GM12892 (cell line): ENCODE results near the gene PGA4. TPM values are rescaled to one million over a fixed set of nuclear protein-coding genes. Genes with fewer than 3 reads are reported as not detected.
"Not testable (repeated sequence)": the region's sequence is repeated elsewhere in the genome, so short reads cannot be mapped to it uniquely, and the experiment has no call there.

Experiments
- DNase-seq: peaks from one replicate; pipeline ENCODE4 v3.0.0; 2011; ENCODE audit not compliant: insufficient read length
- FAIRE-seq: peaks from 2 replicates; lab custom pipeline; 2011; peaks lifted over from hg19 to GRCh38; lab: Jason Lieb, UNC
- POLR2A ChIP-seq: IDR thresholded peaks from 2 replicates; pipeline ENCODE4 v1.6.1; 2011; ENCODE audit warnings: low read depth, low read length, control low read depth
- POLR2AphosphoS5 ChIP-seq: IDR thresholded peaks from 2 replicates; pipeline ENCODE4 v1.6.1; 2011; ENCODE audit warnings: low read depth, low read length, control low read depth
- TAF1 ChIP-seq: IDR thresholded peaks from 2 replicates; pipeline ENCODE4 v1.6.1; 2011; ENCODE audit warnings: low read depth, mild to moderate bottlenecking, control low read depth, low read length, borderline replicate concordance
- polyA plus RNA-seq: library from polyadenylated mRNA; unstranded; fragments of >200 nt; gene quantifications from one replicate; pipeline ENCODE4 v1.2.1, GENCODE V29; 2012; ENCODE audit warnings: missing spikeins, inconsistent platforms; ENCODE audit not compliant: missing spikeins

The PGA4 gene
- not detected for polyA plus RNA-seq

DNA sequence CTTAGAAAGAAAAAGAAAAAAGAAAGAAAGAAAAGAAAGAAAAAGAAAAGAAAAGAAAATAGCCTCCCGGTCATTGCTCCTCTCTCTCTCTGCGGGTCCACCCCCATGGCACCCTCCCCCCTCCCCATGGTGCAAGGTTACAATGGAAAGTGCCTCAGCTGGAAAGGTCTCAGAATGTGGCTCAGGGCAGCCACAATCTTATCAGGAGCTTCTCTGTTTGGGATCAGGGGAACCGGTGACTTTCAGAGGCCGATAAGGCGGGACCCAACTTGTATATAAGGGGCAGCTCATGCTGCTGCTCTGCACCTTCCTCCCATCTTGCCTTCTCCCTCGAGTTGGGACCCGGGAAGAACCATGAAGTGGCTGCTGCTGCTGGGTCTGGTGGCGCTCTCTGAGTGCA, at the start of gene PGA4:
Gene PGA4, plus strand, starts transcription at position 301 of the 400 bp plus-strand sequence. Its CDS starts 54 bp downstream, at position 355.
- FAIRE-seq, DNase-seq: not testable (repeated sequence)

DNA sequence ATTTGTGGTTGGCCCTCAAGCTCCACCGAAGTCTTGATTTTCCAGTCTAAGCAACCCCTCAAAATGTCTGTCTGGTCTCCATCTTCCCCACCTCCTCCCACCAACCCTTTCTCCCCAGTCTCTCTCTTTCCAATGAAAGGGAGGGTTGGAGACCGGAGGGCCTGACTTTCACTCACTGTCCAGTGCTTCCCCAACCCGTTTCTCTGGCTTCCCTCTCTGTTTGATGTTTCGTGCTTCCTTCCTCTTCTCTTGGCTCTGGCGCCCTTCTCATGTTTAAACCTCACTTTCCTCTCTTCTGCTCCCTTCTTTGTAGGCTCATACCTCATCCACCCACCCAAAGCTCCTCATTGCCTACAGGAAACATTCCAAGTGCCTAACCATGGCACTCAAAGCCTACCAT, 49.8 kb upstream of the PGA4 start:
- TF ChIP-seq TAF1 (no peak), POLR2AphosphoS5 (no peak), POLR2A (no peak)
- FAIRE-seq: no peak
- no peak for DNase-seq

DNA sequence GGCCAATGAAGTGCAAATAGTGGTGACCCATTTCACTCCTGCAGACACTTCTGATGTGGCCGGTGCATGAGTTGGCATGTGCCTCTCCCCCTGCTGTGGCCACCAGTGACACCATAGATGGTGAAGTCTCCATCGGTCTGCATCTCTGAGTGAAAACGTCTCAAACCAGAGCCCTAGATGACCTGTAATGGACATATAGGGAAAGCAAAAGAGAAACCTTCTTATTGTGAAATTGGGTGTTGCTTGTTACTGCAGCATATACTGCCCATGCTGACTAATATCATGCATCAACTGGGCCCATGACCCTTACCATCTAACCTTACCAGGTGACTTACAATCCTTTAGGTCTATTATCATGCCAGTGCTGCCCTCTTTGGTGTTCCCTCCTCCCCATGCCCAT, 49.3 kb upstream of the PGA4 start:
- no peak for TF ChIP-seq POLR2AphosphoS5
- TF ChIP-seq POLR2A: no peak
- TF ChIP-seq TAF1: no peak
- DNase-seq (no peak), FAIRE-seq (peak; percentile 66)

DNA sequence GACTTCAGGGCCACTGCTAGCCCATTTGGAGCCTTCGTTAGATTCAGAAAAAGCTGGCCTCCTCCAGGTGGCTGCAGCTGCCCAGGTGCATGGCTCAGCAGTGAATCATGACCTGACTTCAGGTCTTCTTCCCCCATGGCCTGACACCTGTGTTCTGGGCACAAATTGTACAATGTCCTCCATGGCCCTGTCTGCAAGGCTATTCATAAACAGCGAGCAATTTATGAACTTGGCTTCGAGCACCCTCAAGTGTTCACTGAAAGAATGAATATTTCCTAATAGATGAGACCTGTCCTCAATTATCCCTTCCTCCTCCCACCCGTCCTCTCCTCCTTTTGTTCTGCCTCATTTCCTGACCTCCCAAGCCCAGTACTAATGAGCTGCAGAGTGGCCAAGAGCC, 48.7 kb upstream of the PGA4 start:
- FAIRE-seq (peak; percentile 67), DNase-seq (no peak)
- TF ChIP-seq POLR2A (no peak), POLR2AphosphoS5 (no peak), TAF1 (no peak)

DNA sequence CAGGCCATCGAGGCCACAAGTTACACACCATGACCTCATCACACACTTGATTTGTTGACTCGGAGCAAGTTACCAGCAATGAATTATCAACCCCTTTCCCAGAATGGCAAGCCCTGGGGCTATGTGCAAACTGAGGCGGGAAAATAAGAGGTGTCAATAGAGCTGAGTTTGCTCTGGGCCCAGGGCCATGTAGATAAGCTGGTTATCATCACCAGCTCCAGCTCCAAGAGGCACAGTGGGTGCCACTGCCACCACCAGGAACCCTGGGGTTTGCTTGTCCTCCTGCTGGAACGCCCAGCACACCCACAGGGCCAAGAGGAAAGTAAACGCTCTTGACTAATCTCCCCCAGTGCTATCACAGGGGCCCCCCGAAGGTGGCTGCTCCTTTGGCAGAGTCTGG, 47.9 kb upstream of the PGA4 start:
- FAIRE-seq (no peak), DNase-seq (no peak)
- TF ChIP-seq POLR2A (no peak), TAF1 (no peak), POLR2AphosphoS5 (no peak)

DNA sequence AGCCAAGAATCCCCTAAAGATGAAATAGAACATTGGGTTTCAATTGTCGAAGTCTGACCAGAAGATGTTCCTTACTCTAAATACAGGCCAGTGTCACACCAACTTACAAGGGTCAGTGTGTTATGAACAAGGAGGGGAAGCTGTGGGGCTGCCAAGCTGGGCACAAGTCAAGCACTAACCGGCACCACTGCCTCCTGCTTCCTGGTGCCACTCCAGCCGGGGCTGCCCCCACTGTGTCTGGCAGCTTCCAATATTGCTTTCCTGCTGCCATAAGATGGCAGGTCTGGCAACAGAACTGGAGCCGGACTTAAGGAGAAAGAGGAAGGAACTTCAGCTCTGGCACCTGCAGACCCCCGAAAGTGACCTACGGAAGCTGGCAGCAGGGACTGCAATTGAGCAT, 47.2 kb upstream of the PGA4 start:
- FAIRE-seq (no peak), DNase-seq (no peak)
- TF ChIP-seq POLR2AphosphoS5 (no peak), POLR2A (no peak), TAF1 (no peak)

DNA sequence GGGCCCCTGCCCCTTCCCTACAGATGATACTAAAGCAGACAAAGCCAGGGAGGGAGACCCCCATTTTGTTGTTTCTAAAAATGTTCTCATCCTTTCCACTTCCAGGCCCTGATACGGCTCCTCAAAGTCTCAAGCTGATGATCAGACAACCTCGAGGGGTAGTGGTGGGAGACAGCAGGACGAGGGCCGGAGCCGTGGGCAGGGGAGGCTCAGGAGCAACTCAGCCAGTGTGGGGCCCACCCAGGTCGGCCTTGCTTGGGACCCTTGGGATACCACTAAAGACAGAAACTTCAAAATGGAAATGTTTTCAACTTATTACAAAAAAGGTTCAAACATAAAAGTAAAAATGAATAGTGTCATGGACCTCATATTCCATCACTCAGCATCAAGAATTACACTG, 45.7 kb upstream of the PGA4 start:
- TF ChIP-seq POLR2A: no peak
- TF ChIP-seq POLR2AphosphoS5: no peak
- no peak for TF ChIP-seq TAF1
- FAIRE-seq: no peak
- DNase-seq: no peak

DNA sequence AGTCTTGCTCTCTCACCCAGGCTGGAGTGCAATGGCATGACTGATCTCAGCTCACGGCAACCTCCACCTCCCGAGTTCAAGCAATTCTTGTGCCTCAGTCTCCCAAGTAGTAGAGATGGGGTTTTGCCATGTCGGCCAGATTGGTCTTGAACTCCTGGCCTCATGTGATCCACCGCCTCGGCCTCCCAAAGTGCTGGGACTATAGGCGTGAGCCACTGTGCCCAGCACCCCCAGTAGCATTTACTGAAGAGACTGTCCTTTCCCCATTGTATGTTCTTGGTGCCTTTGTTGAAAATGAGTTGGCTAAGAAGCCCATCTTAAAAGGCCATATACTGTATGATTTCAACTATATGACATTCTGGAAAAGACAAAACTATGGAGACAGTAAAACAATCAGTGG, 41.9 kb upstream of the PGA4 start:
- not testable (repeated sequence) for FAIRE-seq

DNA sequence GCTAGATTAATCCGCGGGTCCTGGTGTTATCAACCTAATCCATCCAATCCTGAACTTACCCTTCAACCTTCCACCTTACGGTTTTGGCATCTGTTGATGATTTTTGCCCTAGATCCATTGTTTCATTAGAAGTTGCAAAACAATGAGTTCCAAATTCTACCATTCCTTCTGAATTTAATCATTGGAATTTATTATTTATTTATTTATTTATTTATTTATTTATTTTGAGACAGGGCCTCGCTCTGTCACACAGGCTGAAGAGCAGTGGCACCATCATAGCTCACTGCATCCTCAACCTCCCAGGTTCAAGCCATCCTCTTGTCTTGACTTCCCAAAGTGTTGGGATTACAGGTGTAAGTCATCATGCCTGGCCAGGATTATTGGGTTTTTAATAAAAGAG, 40.7 kb upstream of the PGA4 start:
- TF ChIP-seq POLR2AphosphoS5: no peak
- no peak for TF ChIP-seq POLR2A
- no peak for TF ChIP-seq TAF1
- DNase-seq: no peak

More for the DNA sequence above, 41.9 kb upstream of the PGA4 start:
- not testable (repeated sequence) for DNase-seq

DNA sequence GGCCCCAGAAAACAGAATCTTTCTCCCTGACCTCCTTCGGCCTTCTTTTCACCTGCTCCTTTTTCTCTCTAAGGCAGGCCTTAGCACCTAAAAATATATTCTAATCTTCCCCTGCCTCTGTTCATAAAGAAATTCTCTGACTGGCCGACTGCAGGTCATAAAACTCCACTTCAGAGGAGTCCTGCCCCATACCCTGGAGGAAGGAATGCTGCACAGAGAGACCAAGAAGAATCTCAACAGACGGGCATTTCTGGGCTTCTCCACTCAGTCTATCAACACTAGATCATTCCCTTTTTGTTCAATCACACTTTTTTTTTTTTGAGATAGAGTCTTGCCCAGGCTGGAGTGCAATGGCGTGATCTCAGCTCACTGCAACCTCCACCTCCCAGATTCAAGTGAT, 38.5 kb upstream of the PGA4 start:
- TF ChIP-seq POLR2A (no peak), TAF1 (no peak), POLR2AphosphoS5 (no peak)
- DNase-seq (no peak), FAIRE-seq (no peak)

More for the DNA sequence above, 40.7 kb upstream of the PGA4 start:
- no peak for FAIRE-seq

DNA sequence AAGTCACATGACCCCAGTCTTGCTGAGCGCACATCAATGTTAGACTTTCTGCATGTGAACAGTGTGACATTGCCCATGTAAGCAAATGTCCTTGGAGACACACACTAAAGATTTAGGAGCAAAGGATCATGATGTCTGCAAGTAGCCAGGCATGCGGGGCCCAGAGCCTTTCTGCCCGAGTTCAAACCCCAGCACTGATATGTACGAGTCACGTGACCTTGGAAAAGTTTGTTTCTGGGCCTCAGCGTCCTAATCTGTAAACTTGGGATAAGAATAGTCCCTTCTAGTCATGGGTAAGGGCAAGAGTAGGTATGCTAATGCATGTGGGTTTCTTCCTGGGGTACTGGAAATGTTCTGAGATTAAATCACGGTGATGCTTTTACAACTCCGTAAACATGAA, 35.6 kb upstream of the PGA4 start:
- no peak for DNase-seq
- FAIRE-seq: peak; percentile 73
- TF ChIP-seq TAF1 (no peak), POLR2A (no peak), POLR2AphosphoS5 (no peak)

DNA sequence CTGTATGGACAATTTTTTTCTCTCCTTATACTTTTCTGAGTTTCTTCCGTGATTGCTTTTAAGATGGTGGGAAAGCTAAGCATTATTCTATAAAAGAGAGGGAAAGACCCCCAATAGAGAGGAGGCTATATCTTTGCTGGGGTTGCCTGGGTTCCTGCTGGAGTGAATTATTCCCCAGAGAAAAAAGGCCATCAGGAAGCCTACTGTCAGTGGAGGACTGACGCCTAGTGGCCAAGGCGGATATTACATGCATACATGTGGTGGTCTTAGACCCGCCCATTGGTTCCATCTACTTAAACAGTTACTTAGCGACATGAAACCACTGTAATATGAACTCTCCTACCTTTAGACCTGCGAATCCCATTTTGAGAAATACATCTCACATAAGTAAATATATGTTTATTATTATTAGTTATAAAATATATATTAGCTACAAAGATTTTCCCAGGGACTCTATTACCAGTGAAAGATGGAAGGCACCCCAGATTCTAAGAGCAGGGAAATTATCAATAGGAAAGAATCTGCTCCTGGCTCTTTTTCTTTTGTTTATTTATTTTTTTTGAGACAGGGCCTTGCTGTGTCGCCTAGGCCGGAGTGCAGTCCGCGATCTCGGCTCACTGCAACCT, 34.5 kb upstream of the PGA4 start:
- TF ChIP-seq TAF1: no peak
- TF ChIP-seq POLR2AphosphoS5: no peak
- TF ChIP-seq POLR2A: no peak
- DNase-seq (peak; percentile 53), FAIRE-seq (peak; percentile 94)

DNA sequence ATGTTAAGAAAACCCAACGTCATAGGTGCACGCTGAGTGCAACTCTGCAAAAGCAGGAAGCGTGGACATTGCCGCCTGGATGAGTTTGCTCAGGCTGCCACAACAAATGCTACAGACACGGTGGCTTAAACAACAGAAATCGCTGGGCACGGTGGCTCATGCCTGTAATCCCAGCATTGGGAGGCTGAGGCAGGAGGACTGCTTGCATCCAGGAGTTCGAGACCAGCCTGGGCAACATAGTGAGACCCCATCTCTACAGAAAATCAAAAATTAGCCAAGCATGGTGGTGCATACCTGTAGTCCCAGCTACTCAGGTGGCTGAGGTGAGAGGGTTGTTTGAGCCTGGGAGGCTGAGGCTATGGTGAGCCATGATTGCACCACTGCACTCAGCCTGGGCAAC, 32.2 kb upstream of the PGA4 start:
- TF ChIP-seq TAF1 (no peak), POLR2A (no peak), POLR2AphosphoS5 (no peak)
- DNase-seq (no peak), FAIRE-seq (no peak)
